ENCODE measurements around the gene CDHR1. TPM values are rescaled to one million over a fixed set of nuclear protein-coding genes. Genes with fewer than 3 reads are reported as not detected.

The CDHR1 gene
- total RNA-seq, 3 donors from 2014 or later: 0.15 to 0.66 (median 0.16) TPM

- TF ChIP-seq POLR2AphosphoS5 (IDR thresholded peaks at IDR 0.05) (no peak), CTCF (IDR thresholded peaks at IDR 0.05) (no peak), POLR2A (IDR thresholded peaks at IDR 0.05) (no peak)
- Histone ChIP-seq H3K4me3 (no peak overlapping the region), H3K4me1 (no peaks in the 10 kb centered on the region), H3K36me3 (no peaks in the 10 kb centered on the region), H3K27ac (no peak overlapping the region), H3K27me3 (no peaks in the 10 kb centered on the region), H3K9me3 (no peaks in the 10 kb centered on the region)
- intact Hi-C loops (cut with DNase I; ENCODE audit: low total_unique reads): no loop called here
- DNase-seq (ENCODE audit: low spot score in 2 of 2): no peak
Observed at GRCh38 chr10:84214046-84214572, 19.8 kb downstream of the CDHR1 start.

- DNase-seq (ENCODE audit: low spot score in 2 of 2): peak in 1 of 2 donors; percentile 60
- H3K27me3 ChIP-seq: no peaks in the 10 kb centered on the region
- no peaks in the 10 kb centered on the region for H3K4me1 ChIP-seq
- no peaks in the 10 kb centered on the region for H3K9me3 ChIP-seq
- no peak overlapping the region for H3K4me3 ChIP-seq
- intact Hi-C loops (cut with DNase I; ENCODE audit: low total_unique reads): no loop called here
- peak in 1 of 3 donors; percentile 28 for TF ChIP-seq CTCF (IDR thresholded peaks at IDR 0.05)
- TF ChIP-seq POLR2AphosphoS5 (IDR thresholded peaks at IDR 0.05): no peak
- no peak overlapping the region for H3K27ac ChIP-seq
- H3K36me3 ChIP-seq: no peaks in the 10 kb centered on the region
Observed at GRCh38 chr10:84214612-84215235, 20.4 kb downstream of the CDHR1 start.

GRCh38 chr10:84216834-84217233 lies 22.5 kb downstream of the CDHR1 start:
- no peak for TF ChIP-seq POLR2A (IDR thresholded peaks at IDR 0.05)
- TF ChIP-seq POLR2AphosphoS5 (IDR thresholded peaks at IDR 0.05): no peak
- TF ChIP-seq CTCF (IDR thresholded peaks at IDR 0.05): no peak
- DNase-seq (ENCODE audit: low spot score in 2 of 2): no peak
- Histone ChIP-seq H3K27ac (no peak overlapping the region), H3K4me3 (no peak overlapping the region), H3K4me1 (no peaks in the 10 kb centered on the region), H3K27me3 (no peaks in the 10 kb centered on the region), H3K36me3 (no peaks in the 10 kb centered on the region), H3K9me3 (no peaks in the 10 kb centered on the region)
- intact Hi-C loops (cut with DNase I; ENCODE audit: low total_unique reads): no loop called here

- intact Hi-C loops (cut with DNase I; ENCODE audit: low total_unique reads): no loop called here
- Histone ChIP-seq H3K27me3 (no peaks in the 10 kb centered on the region), H3K27ac (no peak overlapping the region), H3K36me3 (no peaks in the 10 kb centered on the region), H3K4me3 (no peak overlapping the region), H3K4me1 (no peaks in the 10 kb centered on the region), H3K9me3 (no peaks in the 10 kb centered on the region)
- no peak for TF ChIP-seq POLR2A (IDR thresholded peaks at IDR 0.05)
- TF ChIP-seq CTCF (IDR thresholded peaks at IDR 0.05): no peak
- TF ChIP-seq POLR2AphosphoS5 (IDR thresholded peaks at IDR 0.05): no peak
- DNase-seq (ENCODE audit: low spot score in 2 of 2): no peak
Observed at GRCh38 chr10:84217746-84218145, 23.4 kb downstream of the CDHR1 start.

GRCh38 chr10:84221916-84222315 lies 27.6 kb downstream of the CDHR1 start:
- Histone ChIP-seq H3K4me3 (no peak overlapping the region), H3K9me3 (no peaks in the 10 kb centered on the region), H3K27me3 (no peaks in the 10 kb centered on the region), H3K4me1 (no peaks in the 10 kb centered on the region), H3K36me3 (no peaks in the 10 kb centered on the region), H3K27ac (no peak overlapping the region)
- DNase-seq (ENCODE audit: low spot score in 2 of 2): no peak
- intact Hi-C loops (cut with DNase I; ENCODE audit: low total_unique reads): no loop called here
- TF ChIP-seq CTCF (IDR thresholded peaks at IDR 0.05) (no peak), POLR2AphosphoS5 (IDR thresholded peaks at IDR 0.05) (no peak), POLR2A (IDR thresholded peaks at IDR 0.05) (no peak)

Data from breast epithelium (tissue), 4 donors.